ENCODE data around the gene OR2L3.
"Not testable (repeated sequence)": the region's sequence is repeated elsewhere in the genome, so short reads cannot be mapped to it uniquely, and the experiment has no call there.

The OR2L3 gene

GRCh38 chr1:248046536-248046935 lies at the start of gene OR2L3:
Gene OR2L3, plus strand, starts transcription at chr1:248046836. Its CDS starts 13,846 bp downstream, at chr1:248060682.
- no peak for DNase-seq (ENCODE audit: low read depth in 3 of 3)

- DNase-seq (ENCODE audit: low read depth in 3 of 3), result no peak
Measured at GRCh38 chr1:247998811-247999210, 47.8 kb upstream of the OR2L3 start.

GRCh38 chr1:248000169-248000568 lies 46.5 kb upstream of the OR2L3 start:
- DNase-seq (ENCODE audit: low read depth in 3 of 3), result no peak

GRCh38 chr1:248007778-248008177 lies 38.9 kb upstream of the OR2L3 start:
- DNase-seq (ENCODE audit: low read depth in 3 of 3), result no peak

GRCh38 chr1:248009681-248010080 lies 37.0 kb upstream of the OR2L3 start:
- DNase-seq (ENCODE audit: low read depth in 3 of 3), result no peak

- no peak for DNase-seq (ENCODE audit: low read depth in 3 of 3)
Measured at GRCh38 chr1:248013229-248013710, 33.4 kb upstream of the OR2L3 start, which contains the start of gene OR2L5. Gene OR2L5, plus strand, starts transcription at chr1:248013660. Its CDS starts 8,288 bp downstream, at chr1:248021948.

- no peak for DNase-seq (ENCODE audit: low read depth in 3 of 3)
Measured at GRCh38 chr1:248015803-248016202, 30.8 kb upstream of the OR2L3 start.

- DNase-seq (ENCODE audit: low read depth in 3 of 3), result no peak
Measured at GRCh38 chr1:248029770-248030169, 16.9 kb upstream of the OR2L3 start, which contains the start of gene OR2L2. Gene OR2L2, plus strand, starts transcription at chr1:248030070. Its CDS starts 8,198 bp downstream, at chr1:248038268.

GRCh38 chr1:248045209-248045608 lies 1.4 kb upstream of the OR2L3 start:
- no peak for DNase-seq (ENCODE audit: low read depth in 3 of 3)

GRCh38 chr1:248047008-248047407 lies 372 bp downstream of the OR2L3 start:
- DNase-seq (ENCODE audit: low read depth in 3 of 3), result no peak

- no peak for DNase-seq (ENCODE audit: low read depth in 3 of 3)
Measured at GRCh38 chr1:248054671-248055070, 8.0 kb downstream of the OR2L3 start.

- no peak for DNase-seq (ENCODE audit: low read depth in 3 of 3)
Measured at GRCh38 chr1:248055261-248055660, 8.6 kb downstream of the OR2L3 start.

- DNase-seq (ENCODE audit: low read depth in 3 of 3), result no peak
Measured at GRCh38 chr1:248065071-248065470, 18.4 kb downstream of the OR2L3 start.

GRCh38 chr1:248065604-248066003 lies 19.0 kb downstream of the OR2L3 start:
- no peak for DNase-seq (ENCODE audit: low read depth in 3 of 3)

GRCh38 chr1:248083864-248084263 lies 37.2 kb downstream of the OR2L3 start:
- not testable (repeated sequence) for DNase-seq (ENCODE audit: low read depth in 3 of 3)

GRCh38 chr1:248094884-248095283 lies 48.2 kb downstream of the OR2L3 start, which contains the start of gene OR2L13:
Gene OR2L13, plus strand, starts transcription at chr1:248095184. Its CDS starts 4,192 bp downstream, at chr1:248099376.
- DNase-seq (ENCODE audit: low read depth in 3 of 3), result no peak

- DNase-seq (ENCODE audit: low read depth in 3 of 3), result no peak
Measured at GRCh38 chr1:248098529-248098928, 51.9 kb downstream of the OR2L3 start.

GRCh38 chr1:248102847-248103246 lies 56.2 kb downstream of the OR2L3 start:
- DNase-seq (ENCODE audit: low read depth in 3 of 3), result no peak

GRCh38 chr1:248111157-248111556 lies 64.5 kb downstream of the OR2L3 start:
- DNase-seq (ENCODE audit: low read depth in 3 of 3), result no peak
